ENCODE data around the gene CBARP. TPM values are rescaled to one million over a fixed set of nuclear protein-coding genes. Genes with fewer than 3 reads are reported as not detected.
A peak's percentile ranks its signal among the peaks of the same experiment; 100 is the strongest.

Gene CBARP
- total and polyA plus RNA-seq, 2 of the 13 experiments (the other 11 are each of a cell fraction or from before 2014, with no cell fraction given), result 1.2 to 1.4 TPM

DNA sequence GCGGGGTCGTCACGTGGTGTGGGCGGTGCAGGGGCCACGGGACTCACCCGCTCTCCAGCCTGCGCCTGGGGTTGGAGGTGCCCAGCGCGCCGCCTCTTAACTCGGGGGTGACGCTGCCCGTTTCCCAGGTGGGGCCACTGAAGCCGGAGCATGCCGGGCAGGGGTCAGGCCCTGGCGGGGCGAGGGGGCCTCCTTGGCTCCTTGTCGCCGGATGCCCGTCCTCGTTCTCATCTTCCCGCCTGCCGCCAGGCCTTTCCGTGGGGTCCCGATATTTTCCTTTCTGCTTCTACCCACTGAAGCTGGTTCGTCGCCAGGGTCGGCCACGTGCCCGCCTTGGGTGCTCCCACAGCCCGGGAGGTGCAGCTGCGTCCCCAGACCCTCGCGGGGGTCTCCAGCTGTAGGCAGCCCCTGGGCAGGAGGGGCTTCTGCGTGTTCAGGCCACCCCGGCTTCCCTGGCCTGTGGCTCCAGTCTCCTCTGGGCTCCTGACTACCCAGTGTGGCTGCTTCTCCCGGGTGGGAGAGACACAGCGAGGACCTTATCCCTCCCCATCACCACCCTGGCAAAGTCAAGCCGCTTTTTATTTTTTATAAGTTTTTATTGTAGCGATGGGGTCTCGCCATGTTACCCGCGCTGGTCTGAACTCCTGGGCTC, 38.3 kb upstream of the CBARP start (continued):
- TF ChIP-seq, protein P1, sequence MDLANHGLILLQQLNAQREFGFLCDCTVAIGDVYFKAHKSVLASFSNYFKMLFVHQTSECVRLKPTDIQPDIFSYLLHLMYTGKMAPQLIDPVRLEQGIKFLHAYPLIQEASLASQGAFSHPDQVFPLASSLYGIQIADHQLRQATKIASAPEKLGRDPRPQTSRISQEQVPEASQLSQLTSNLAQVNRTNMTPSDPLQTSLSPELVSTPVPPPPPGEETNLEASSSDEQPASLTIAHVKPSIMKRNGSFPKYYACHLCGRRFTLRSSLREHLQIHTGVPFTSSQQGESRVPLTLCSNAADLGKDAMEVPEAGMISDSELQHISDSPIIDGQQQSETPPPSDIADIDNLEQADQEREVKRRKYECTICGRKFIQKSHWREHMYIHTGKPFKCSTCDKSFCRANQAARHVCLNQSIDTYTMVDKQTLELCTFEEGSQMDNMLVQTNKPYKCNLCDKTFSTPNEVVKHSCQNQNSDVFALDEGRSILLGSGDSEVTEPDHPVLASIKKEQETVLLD (CRISPR knock-in tag; IDR thresholded peaks at IDR 0.05; ENCODE audit: low read depth), result no peak
- TF ChIP-seq HNF4A (CRISPR knock-in tag; IDR thresholded peaks at IDR 0.05) (no peak), RXRB (CRISPR knock-in tag; IDR thresholded peaks at IDR 0.05; ENCODE audit: borderline replicate concordance) (peak; percentile 44), RXRA (CRISPR knock-in tag; IDR thresholded peaks at IDR 0.05) (peak; percentile 58; the same call in 1 of the 2 replicates), ZNF720 (CRISPR knock-in tag; IDR thresholded peaks at IDR 0.05) (no peak), FOXK1 (CRISPR knock-in tag; IDR thresholded peaks at IDR 0.05; ENCODE audit: borderline replicate concordance, low read depth) (0 out of 2 replicates have a peak, but pooled peaks have one; percentile 54), GABPA (IDR thresholded peaks at IDR 0.05; ENCODE audit: low read depth, low read length) (no peak), GABPA (CRISPR knock-in tag; IDR thresholded peaks at IDR 0.05; ENCODE audit: low read depth) (peak; percentile 2; the same call in 1 of the 2 replicates), ZNF605 (CRISPR knock-in tag; IDR thresholded peaks at IDR 0.05) (peak; percentile 63; the same call in 1 of the 2 replicates), RARA (CRISPR knock-in tag; IDR thresholded peaks at IDR 0.05) (0 out of 2 replicates have a peak, but pooled peaks have one; percentile 1), NPAS2 (CRISPR knock-in tag; IDR thresholded peaks at IDR 0.05; ENCODE audit: borderline replicate concordance) (no peak), SALL2 (CRISPR knock-in tag; IDR thresholded peaks at IDR 0.05) (no peak), TSC22D2 (CRISPR knock-in tag; IDR thresholded peaks at IDR 0.05; ENCODE audit: borderline replicate concordance) (no peak)
- TF ChIP-seq, protein P2, sequence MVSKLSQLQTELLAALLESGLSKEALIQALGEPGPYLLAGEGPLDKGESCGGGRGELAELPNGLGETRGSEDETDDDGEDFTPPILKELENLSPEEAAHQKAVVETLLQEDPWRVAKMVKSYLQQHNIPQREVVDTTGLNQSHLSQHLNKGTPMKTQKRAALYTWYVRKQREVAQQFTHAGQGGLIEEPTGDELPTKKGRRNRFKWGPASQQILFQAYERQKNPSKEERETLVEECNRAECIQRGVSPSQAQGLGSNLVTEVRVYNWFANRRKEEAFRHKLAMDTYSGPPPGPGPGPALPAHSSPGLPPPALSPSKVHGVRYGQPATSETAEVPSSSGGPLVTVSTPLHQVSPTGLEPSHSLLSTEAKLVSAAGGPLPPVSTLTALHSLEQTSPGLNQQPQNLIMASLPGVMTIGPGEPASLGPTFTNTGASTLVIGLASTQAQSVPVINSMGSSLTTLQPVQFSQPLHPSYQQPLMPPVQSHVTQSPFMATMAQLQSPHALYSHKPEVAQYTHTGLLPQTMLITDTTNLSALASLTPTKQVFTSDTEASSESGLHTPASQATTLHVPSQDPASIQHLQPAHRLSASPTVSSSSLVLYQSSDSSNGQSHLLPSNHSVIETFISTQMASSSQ (IDR thresholded peaks at IDR 0.05; ENCODE audit: low read depth), result no peak
- TF ChIP-seq, protein P2 (CRISPR knock-in tag; IDR thresholded peaks at IDR 0.05; ENCODE audit: borderline replicate concordance), result 0 out of 2 replicates have a peak, but pooled peaks have one; percentile 41
- TF ChIP-seq, protein P3, sequence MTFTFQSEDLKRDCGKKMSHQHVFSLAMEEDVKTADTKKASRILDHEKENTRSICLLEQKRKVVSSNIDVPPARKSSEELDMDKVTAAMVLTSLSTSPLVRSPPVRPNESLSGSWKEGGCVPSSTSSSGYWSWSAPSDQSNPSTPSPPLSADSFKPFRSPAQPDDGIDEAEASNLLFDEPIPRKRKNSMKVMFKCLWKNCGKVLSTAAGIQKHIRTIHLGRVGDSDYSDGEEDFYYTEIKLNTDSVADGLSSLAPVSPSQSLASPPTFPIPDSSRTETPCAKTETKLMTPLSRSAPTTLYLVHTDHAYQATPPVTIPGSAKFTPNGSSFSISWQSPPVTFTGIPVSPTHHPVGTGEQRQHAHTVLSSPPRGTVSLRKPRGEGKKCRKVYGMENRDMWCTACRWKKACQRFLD (CRISPR knock-in tag; IDR thresholded peaks at IDR 0.05; ENCODE audit: borderline replicate concordance), result no peak
- TF ChIP-seq, protein P4, sequence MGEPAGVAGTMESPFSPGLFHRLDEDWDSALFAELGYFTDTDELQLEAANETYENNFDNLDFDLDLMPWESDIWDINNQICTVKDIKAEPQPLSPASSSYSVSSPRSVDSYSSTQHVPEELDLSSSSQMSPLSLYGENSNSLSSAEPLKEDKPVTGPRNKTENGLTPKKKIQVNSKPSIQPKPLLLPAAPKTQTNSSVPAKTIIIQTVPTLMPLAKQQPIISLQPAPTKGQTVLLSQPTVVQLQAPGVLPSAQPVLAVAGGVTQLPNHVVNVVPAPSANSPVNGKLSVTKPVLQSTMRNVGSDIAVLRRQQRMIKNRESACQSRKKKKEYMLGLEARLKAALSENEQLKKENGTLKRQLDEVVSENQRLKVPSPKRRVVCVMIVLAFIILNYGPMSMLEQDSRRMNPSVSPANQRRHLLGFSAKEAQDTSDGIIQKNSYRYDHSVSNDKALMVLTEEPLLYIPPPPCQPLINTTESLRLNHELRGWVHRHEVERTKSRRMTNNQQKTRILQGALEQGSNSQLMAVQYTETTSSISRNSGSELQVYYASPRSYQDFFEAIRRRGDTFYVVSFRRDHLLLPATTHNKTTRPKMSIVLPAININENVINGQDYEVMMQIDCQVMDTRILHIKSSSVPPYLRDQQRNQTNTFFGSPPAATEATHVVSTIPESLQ (CRISPR knock-in tag; conservative IDR thresholded peaks at IDR 0.05), result no peak
- TF ChIP-seq, protein P5, sequence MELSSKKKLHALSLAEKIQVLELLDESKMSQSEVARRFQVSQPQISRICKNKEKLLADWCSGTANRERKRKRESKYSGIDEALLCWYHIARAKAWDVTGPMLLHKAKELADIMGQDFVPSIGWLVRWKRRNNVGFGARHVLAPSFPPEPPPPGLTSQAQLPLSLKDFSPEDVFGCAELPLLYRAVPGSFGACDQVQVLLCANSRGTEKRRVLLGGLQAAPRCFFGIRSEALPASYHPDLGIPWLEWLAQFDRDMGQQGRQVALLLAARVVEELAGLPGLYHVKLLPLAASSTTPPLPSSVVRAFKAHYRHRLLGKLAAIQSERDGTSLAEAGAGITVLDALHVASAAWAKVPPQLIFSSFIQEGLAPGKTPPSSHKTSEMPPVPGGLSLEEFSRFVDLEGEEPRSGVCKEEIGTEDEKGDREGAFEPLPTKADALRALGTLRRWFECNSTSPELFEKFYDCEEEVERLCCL (CRISPR knock-in tag; IDR thresholded peaks at IDR 0.05; ENCODE audit: borderline replicate concordance), result no peak
- TF ChIP-seq, protein P6, sequence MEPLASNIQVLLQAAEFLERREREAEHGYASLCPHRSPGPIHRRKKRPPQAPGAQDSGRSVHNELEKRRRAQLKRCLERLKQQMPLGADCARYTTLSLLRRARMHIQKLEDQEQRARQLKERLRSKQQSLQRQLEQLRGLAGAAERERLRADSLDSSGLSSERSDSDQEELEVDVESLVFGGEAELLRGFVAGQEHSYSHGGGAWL (CRISPR knock-in tag; IDR thresholded peaks at IDR 0.05), result peak; percentile 15; the same call in 1 of the 2 replicates
